Left ventricle myocardium inferior (tissue), 1 donor: ENCODE data around the gene ZNF599. TPM values are rescaled to one million over a fixed set of nuclear protein-coding genes. Genes with fewer than 3 reads are reported as not detected.
A peak's percentile ranks its signal among the peaks of the same experiment; 100 is the strongest.

Experiments
- DNase-seq: peaks from one replicate; pipeline ENCODE4 v3.0.0-alpha.2; 2020
- H3K27ac ChIP-seq: fragments of 200-600 bp; replicated peaks from 2 replicates; pipeline ENCODE4 v1.8.0; 2021
- H3K27me3 ChIP-seq: fragments of 200-600 bp; 2 replicates; pipeline ENCODE4 v1.8.0; 2021; ENCODE audit warnings: low read depth
- H3K36me3 ChIP-seq: fragments of 200-600 bp; 2 replicates; pipeline ENCODE4 v1.8.0; 2021
- H3K4me1 ChIP-seq: fragments of 200-600 bp; 2 replicates; pipeline ENCODE4 v1.8.0; 2021
- H3K4me3 ChIP-seq: fragments of 200-600 bp; 2 replicates; pipeline ENCODE4 v1.8.0; 2021; ENCODE audit warnings: mild to moderate bottlenecking, moderate library complexity
- H3K9me3 ChIP-seq: fragments of 200-600 bp; replicated peaks from 2 replicates; pipeline ENCODE4 v1.8.0; 2021
- intact Hi-C: fragments of 100-400 bp; cut with micrococcal nuclease; formaldehyde crosslinking; loops from one replicate; pipeline ENCODE4 v1.11.0; 2022
- total RNA-seq: library from RNA; stranded (reverse); fragmentation: NEBNext Ultra II Directional; extraction: Animal tissue kit (Norgen Biotek cat#: 25700); gene quantifications from one replicate; pipeline ENCODE4 v1.2.1, GENCODE V29; 2021
- TF ChIP-seq, protein P1 (sequence below): fragments of 200-600 bp; IDR thresholded peaks from 2 replicates; pipeline ENCODE4 v1.8.0; 2021; ENCODE audit warnings: antibody characterized with exemption, mild to moderate bottlenecking, borderline replicate concordance
- donor health status: DM: no; HTN: yes; CAD: no; lungs with severe emphysema.

The ZNF599 gene
- total RNA-seq, 1 donor from 2014 or later, result 4.4 TPM

DNA sequence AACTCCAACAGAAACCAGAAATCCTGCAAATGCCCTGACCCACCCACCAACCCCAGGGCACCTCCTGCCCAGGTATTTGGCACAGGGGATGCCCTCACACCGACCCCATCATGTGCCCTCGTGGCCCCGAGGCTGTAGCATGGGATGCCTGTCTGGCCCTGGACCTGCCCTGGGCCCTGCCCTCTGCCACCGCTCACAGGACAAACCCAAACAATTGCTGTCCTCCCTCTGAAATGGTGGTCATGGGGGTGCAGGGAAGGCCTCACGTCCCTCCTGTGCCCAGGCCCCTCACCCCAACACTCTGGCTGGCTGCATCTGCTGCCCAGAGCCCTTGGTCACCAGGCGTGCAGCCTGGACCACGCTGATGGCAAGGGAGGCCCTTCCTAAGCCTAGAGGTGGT is 41.1 kb downstream of the ZNF599 start:
- H3K27ac ChIP-seq, result no peak overlapping the region
- no peak for DNase-seq
- TF ChIP-seq, protein P1, sequence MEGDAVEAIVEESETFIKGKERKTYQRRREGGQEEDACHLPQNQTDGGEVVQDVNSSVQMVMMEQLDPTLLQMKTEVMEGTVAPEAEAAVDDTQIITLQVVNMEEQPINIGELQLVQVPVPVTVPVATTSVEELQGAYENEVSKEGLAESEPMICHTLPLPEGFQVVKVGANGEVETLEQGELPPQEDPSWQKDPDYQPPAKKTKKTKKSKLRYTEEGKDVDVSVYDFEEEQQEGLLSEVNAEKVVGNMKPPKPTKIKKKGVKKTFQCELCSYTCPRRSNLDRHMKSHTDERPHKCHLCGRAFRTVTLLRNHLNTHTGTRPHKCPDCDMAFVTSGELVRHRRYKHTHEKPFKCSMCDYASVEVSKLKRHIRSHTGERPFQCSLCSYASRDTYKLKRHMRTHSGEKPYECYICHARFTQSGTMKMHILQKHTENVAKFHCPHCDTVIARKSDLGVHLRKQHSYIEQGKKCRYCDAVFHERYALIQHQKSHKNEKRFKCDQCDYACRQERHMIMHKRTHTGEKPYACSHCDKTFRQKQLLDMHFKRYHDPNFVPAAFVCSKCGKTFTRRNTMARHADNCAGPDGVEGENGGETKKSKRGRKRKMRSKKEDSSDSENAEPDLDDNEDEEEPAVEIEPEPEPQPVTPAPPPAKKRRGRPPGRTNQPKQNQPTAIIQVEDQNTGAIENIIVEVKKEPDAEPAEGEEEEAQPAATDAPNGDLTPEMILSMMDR, result no peak
- H3K27me3 ChIP-seq, result no peaks in the 10 kb centered on the region
- H3K36me3 ChIP-seq, result peaks cover 19% of the 10 kb centered on the region
- intact Hi-C loops, result no loop called here
- H3K4me3 ChIP-seq, result no peak overlapping the region
- peaks cover 55% of the 10 kb centered on the region for H3K4me1 ChIP-seq
- peaks cover 3% of the 10 kb centered on the region for H3K9me3 ChIP-seq

DNA sequence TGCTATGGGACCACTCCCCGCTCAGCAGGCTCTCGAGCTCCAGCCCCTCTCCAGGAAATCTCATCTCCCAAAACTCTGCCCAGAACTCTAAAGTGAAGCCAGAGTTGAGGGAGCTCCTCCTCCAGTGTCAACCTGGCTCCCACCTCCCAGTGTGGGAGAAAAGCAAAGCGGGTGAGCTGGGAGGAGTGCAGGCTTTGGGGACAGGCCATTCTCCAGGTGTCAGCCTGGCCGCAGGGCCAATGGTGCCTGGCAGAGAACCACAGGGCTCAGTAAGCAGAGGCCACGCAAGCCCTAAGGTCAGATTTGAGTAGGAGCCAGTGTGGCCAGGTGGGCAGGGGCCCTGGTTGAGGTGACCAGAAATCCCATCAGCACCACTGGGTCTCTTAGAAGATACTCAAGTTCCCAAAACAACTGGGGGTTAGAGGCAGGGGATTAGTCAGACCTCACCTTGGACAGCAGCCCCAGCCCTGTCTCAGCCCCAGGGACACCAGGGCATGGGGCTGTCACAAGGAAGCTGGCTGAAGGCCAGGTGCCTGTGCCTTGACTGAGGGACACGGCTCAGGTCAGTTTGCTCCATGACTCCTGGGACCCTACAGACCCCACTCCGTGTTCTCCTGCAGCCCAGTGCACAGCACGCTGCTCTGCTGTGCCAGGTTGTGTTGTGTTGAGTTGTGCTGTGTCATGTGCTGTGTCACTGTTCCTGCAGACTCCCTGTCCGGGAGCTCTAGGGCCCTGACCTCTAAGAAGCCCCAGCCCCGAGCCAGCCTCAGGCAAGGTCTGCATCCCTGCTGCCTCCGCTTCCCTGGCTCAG is 41.8 kb downstream of the ZNF599 start:
- Histone ChIP-seq H3K9me3 (no peaks in the 10 kb centered on the region), H3K36me3 (peaks cover 11% of the 10 kb centered on the region), H3K4me3 (no peak overlapping the region), H3K4me1 (peaks cover 48% of the 10 kb centered on the region), H3K27me3 (peaks cover 1% of the 10 kb centered on the region), H3K27ac (peak overlapping the region; percentile 19)
- DNase-seq, result peak; percentile 22
- TF ChIP-seq, protein P1, result no peak
- intact Hi-C loops, result no loop called here

DNA sequence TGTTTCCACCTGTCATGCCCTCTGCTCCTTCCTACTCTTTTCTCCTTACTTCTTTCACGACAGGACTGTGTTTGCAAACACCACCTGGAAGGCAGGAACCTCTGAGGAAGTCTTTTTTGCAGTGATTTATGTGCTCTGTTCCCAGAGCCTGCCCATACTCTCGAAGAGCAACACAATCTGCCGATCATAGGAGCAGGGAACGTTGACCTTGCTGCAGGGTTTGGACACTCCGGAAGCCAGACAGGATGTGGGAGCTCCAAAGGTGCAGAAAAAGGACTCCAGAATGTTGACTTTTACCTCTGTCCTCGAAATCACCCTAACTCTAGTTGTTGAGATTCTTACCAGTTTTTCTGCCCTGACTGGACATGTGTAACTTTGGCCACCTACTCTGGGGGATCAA is 47.6 kb downstream of the ZNF599 start:
- DNase-seq, result no peak
- H3K27ac ChIP-seq, result no peak overlapping the region
- TF ChIP-seq, protein P1, result no peak
- H3K4me1 ChIP-seq, result no peaks in the 10 kb centered on the region
- intact Hi-C loops, result no loop called here
- H3K9me3 ChIP-seq, result no peaks in the 10 kb centered on the region
- H3K27me3 ChIP-seq, result peaks cover 5% of the 10 kb centered on the region
- H3K4me3 ChIP-seq, result no peak overlapping the region
- no peaks in the 10 kb centered on the region for H3K36me3 ChIP-seq

DNA sequence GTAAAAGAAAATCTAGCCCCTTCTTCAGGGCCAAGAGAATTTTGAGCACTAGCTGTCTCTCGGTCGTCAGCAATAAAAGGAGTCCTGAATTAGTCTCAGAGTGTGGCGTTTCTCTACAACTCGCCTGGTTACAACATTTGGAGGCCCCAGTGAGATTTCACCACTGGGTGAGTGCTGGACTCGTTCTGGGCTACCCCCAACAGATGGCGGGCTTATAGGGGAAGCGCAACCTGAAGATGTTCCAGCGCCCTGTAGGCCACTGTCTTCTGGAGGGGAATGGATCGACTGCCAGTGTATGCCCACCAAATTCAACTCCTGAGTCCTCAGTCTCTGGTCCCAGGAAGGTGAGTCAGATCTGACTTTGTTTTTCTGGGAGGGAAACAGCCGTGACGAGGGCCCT is 50.7 kb downstream of the ZNF599 start:
- no peaks in the 10 kb centered on the region for H3K9me3 ChIP-seq

DNA sequence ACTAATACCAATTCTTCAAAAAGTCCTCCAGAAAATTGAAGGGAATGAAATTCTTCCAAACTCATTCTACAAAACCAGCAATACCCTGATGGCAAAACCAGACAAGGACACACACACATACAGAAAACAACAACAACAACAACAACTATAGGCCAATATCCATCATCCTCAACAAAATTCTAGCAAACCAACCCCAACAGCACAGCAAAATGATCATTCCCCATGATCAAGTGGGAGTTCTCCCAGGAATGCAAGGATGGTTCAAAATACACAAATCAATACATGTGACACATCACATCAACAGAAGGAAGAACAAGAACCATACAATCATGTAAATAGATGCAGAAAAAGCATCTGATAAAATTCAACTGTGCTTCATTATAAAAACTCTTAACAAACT is 57.7 kb downstream of the ZNF599 start:
- intact Hi-C loops, result no loop called here
- H3K27me3 ChIP-seq, result no peaks in the 10 kb centered on the region
- TF ChIP-seq, protein P1, result no peak

More for the DNA sequence above, 50.7 kb downstream of the ZNF599 start:
- Histone ChIP-seq H3K27me3 (peaks cover 5% of the 10 kb centered on the region), H3K36me3 (no peaks in the 10 kb centered on the region), H3K4me1 (no peaks in the 10 kb centered on the region), H3K27ac (no peak overlapping the region), H3K4me3 (no peak overlapping the region)
- intact Hi-C loops, result no loop called here
- no peak for DNase-seq
- TF ChIP-seq, protein P1, result no peak

More for the DNA sequence above, 57.7 kb downstream of the ZNF599 start:
- Histone ChIP-seq H3K4me1 (no peaks in the 10 kb centered on the region), H3K9me3 (peaks cover 6% of the 10 kb centered on the region), H3K27ac (no peak overlapping the region), H3K36me3 (no peaks in the 10 kb centered on the region), H3K4me3 (no peak overlapping the region)
- DNase-seq, result no peak
